GM04504 (cell line): Measurements from ENCODE around the gene UBE2O.

ENCODE experiments used
- DNase-seq: peaks from one replicate; pipeline ENCODE4 v3.0.0-alpha.2; 2012; ENCODE audit warnings: low read depth

Gene UBE2O

GRCh38 chr17:76345377-76345974 lies 107.5 kb downstream of the UBE2O start:
- DNase-seq: no peak

- DNase-seq: no peak
Measured at GRCh38 chr17:76343106-76343505, 109.8 kb downstream of the UBE2O start.

GRCh38 chr17:76341301-76341700 lies 111.7 kb downstream of the UBE2O start:
- no peak for DNase-seq
